H1 (cell line): ENCODE data around the gene MCCC1. TPM values are rescaled to one million over a fixed set of nuclear protein-coding genes. Genes with fewer than 3 reads are reported as not detected.

Source experiments
- CTCF ChIA-PET: fragments of 300-600 bp; sonication (Branson Sonifier 250); formaldehyde crosslinking; loops from one replicate; lab custom pipeline; 2021; ENCODE audit not compliant: partially characterized antibody; lab: Charles Lee
- POLR2A ChIA-PET: fragments of 300-600 bp; sonication (Branson Sonifier 250); formaldehyde crosslinking; loops from one replicate; lab custom pipeline; 2021; ENCODE audit warnings: inconsistent platforms; ENCODE audit not compliant: partially characterized antibody; lab: Charles Lee
- DNase-seq, 2 experiments: peaks; one replicate each; pipeline versions ENCODE4 v3.0.0 to v3.0.0-alpha.2; 2010 to 2022; ENCODE audit warnings: low spot score in 2 of 2, low read depth in 1 of 2, mixed read lengths in 1 of 2
- FAIRE-seq: peaks from 2 replicates; lab custom pipeline; 2011; peaks lifted over from hg19 to GRCh38; lab: Jason Lieb, UNC
- H2AFZ ChIP-seq: 2 replicates; pipeline ENCODE4 v1.8.1; 2012; ENCODE audit warnings: low read length, inconsistent platforms
- H2AK5ac ChIP-seq: 2 replicates; pipeline ENCODE4 v1.6.1; 2013; ENCODE audit warnings: low read depth, low read length
- H2BK120ac ChIP-seq: replicated peaks from 2 replicates; pipeline ENCODE3; 2013; ENCODE audit warnings: low read depth, low read length, inconsistent platforms
- H2BK12ac ChIP-seq: 2 replicates; pipeline ENCODE4 v1.6.1; 2013; ENCODE audit warnings: low read depth, low read length
- H2BK15ac ChIP-seq: 2 replicates; pipeline ENCODE4 v1.6.1; 2013; ENCODE audit warnings: low read length
- H2BK20ac ChIP-seq: 2 replicates; pipeline ENCODE4 v1.6.1; 2013; ENCODE audit warnings: low read length
- H2BK5ac ChIP-seq: 2 replicates; pipeline ENCODE4 v1.6.1; 2013; ENCODE audit warnings: low read depth, low read length
- H3K14ac ChIP-seq: 2 replicates; pipeline ENCODE4 v1.6.1; 2013; ENCODE audit warnings: inconsistent platforms; ENCODE audit not compliant: insufficient read length
- H3K18ac ChIP-seq: 2 replicates; pipeline ENCODE4 v1.6.1; 2013; ENCODE audit warnings: low read length; ENCODE audit errors: extremely low read depth
- H3K23ac ChIP-seq: 2 replicates; pipeline ENCODE4 v1.6.1; 2013; ENCODE audit warnings: inconsistent platforms; ENCODE audit not compliant: insufficient read length
- H3K23me2 ChIP-seq: 2 replicates; pipeline ENCODE4 v1.6.1; 2013; ENCODE audit warnings: low read depth, low read length
- H3K27ac ChIP-seq: 2 replicates; pipeline ENCODE4 v1.6.1; 2011; ENCODE audit warnings: low read depth, low read length, inconsistent platforms
- H3K27me3 ChIP-seq, 4 experiments: replicated peaks in 1 of 4; 1 replicate in 1 of 4; 2 replicates in 3 of 4; pipeline versions ENCODE4 v1.6.1 to v1.8.1; 2011 to 2013; ENCODE audit warnings: low read length in 3 of 4, mild to moderate bottlenecking in 3 of 4, inconsistent platforms in 2 of 4, mixed read lengths in 2 of 4, moderate library complexity in 1 of 4; ENCODE audit not compliant: control insufficient read depth in 3 of 4, insufficient read depth in 3 of 4; ENCODE audit errors: extremely low read depth in 1 of 4
- H3K36me3 ChIP-seq, 4 experiments: 2 replicates each; pipeline versions ENCODE4 v1.6.1 to v1.8.1; 2011 to 2013; ENCODE audit warnings: mild to moderate bottlenecking in 4 of 4, low read length in 3 of 4, moderate library complexity in 2 of 4, control low read depth in 1 of 4, inconsistent platforms in 1 of 4; ENCODE audit not compliant: insufficient read depth in 4 of 4, control insufficient read depth in 2 of 4
- H3K4ac ChIP-seq: replicated peaks from 2 replicates; pipeline ENCODE3; 2013; ENCODE audit warnings: low read length, low read depth, mixed read lengths, inconsistent platforms; ENCODE audit not compliant: insufficient read length
- H3K4me1 ChIP-seq, 4 experiments: replicated peaks in 1 of 4; 1 replicate in 1 of 4; 2 replicates in 3 of 4; pipeline versions ENCODE4 v1.6.1 to v1.8.1; 2011 to 2013; ENCODE audit warnings: low read length in 3 of 4, inconsistent platforms in 2 of 4, mixed read lengths in 1 of 4; ENCODE audit not compliant: insufficient read depth in 4 of 4, control insufficient read depth in 3 of 4
- H3K4me2 ChIP-seq, 2 experiments: 2 replicates each; pipeline versions ENCODE4 v1.6.1 to v1.8.1; 2011 to 2013; ENCODE audit warnings: low read depth in 2 of 2, low read length in 2 of 2, control low read depth in 1 of 2, inconsistent platforms in 1 of 2, mild to moderate bottlenecking in 1 of 2; ENCODE audit not compliant: insufficient read depth in 1 of 2
- H3K4me3 ChIP-seq, 4 experiments: fragments of 200-600, 300-600 bp in 1 of 4; sonication (generic), shearing (Covaris generic), sonication (Bioruptor Twin) in 1 of 4; 2 replicates each; pipeline versions ENCODE4 v1.5.1 to v1.8.1; 2011 to 2016; ENCODE audit warnings: low read length in 4 of 4, low read depth in 3 of 4, control low read depth in 2 of 4, inconsistent platforms in 2 of 4, mild to moderate bottlenecking in 2 of 4, mixed read lengths in 1 of 4, moderate library complexity in 1 of 4; ENCODE audit not compliant: insufficient read depth in 2 of 4; ENCODE audit errors: extremely low read depth in 1 of 4
- H3K56ac ChIP-seq: replicated peaks from 2 replicates; pipeline ENCODE3; 2013; ENCODE audit warnings: low read depth, mild to moderate bottlenecking, mixed read lengths, low read length, inconsistent platforms; ENCODE audit not compliant: insufficient read length
- H3K79me1 ChIP-seq: 2 replicates; pipeline ENCODE4 v1.6.1; 2013; ENCODE audit warnings: low read depth, low read length, control low read depth
- H3K79me2 ChIP-seq, 2 experiments: 2 replicates each; pipeline versions ENCODE4 v1.6.1 to v1.8.1; 2012 to 2013; ENCODE audit warnings: low read length in 2 of 2, mild to moderate bottlenecking in 2 of 2, inconsistent platforms in 1 of 2; ENCODE audit not compliant: insufficient read depth in 2 of 2, control insufficient read depth in 1 of 2
- H3K9ac ChIP-seq, 4 experiments: replicated peaks in 1 of 4; 1 replicate in 1 of 4; 2 replicates in 3 of 4; pipeline versions ENCODE4 v1.6.1 to v1.8.1; 2011 to 2013; ENCODE audit warnings: low read depth in 3 of 4, low read length in 3 of 4, control low read depth in 2 of 4, mild to moderate bottlenecking in 2 of 4, moderate library complexity in 2 of 4, inconsistent platforms in 1 of 4; ENCODE audit errors: extremely low read depth in 1 of 4
- H3K9me3 ChIP-seq, 2 experiments: 2 replicates each; pipeline versions ENCODE4 v1.6.1 to v1.8.1; 2012 to 2013; ENCODE audit warnings: mild to moderate bottlenecking in 2 of 2, moderate library complexity in 2 of 2, control low read depth in 1 of 2, inconsistent platforms in 1 of 2, low read depth in 1 of 2, low read length in 1 of 2, mixed read lengths in 1 of 2; ENCODE audit not compliant: insufficient read depth in 2 of 2
- H4K20me1 ChIP-seq, 2 experiments: replicated peaks in 1 of 2; 2 replicates each; pipeline versions ENCODE3 to v1.8.1; 2011 to 2013; ENCODE audit warnings: inconsistent platforms in 2 of 2, low read length in 2 of 2, mild to moderate bottlenecking in 1 of 2; ENCODE audit not compliant: insufficient read depth in 2 of 2, control insufficient read depth in 1 of 2
- H4K5ac ChIP-seq: 2 replicates; pipeline ENCODE4 v1.6.1; 2013; ENCODE audit warnings: low read length, low read depth, mixed read lengths, inconsistent platforms; ENCODE audit not compliant: insufficient read length
- H4K8ac ChIP-seq: 2 replicates; pipeline ENCODE4 v1.8.0; 2013; ENCODE audit warnings: mild to moderate bottlenecking, moderate library complexity, low read length, inconsistent platforms; ENCODE audit not compliant: insufficient read depth; ENCODE audit errors: extremely low read depth
- H4K91ac ChIP-seq: replicated peaks from 2 replicates; pipeline ENCODE3; 2013; ENCODE audit warnings: low read length, mixed read lengths, inconsistent platforms; ENCODE audit not compliant: insufficient read length
- SIRT6 ChIP-seq: IDR thresholded peaks from one replicate; pipeline ENCODE4 v1.7.1; 2012; ENCODE audit warnings: low read length, inconsistent platforms
- WGBS, 2 experiments: shearing (Covaris generic) in 1 of 2; methylation state at CpG; one replicate each; pipeline versions ENCODE4 v1.1.6 to v1.1.7; 2013 to 2015; ENCODE audit warnings: low lambda C conversion rate in 2 of 2, mixed read lengths in 2 of 2, inconsistent platforms in 1 of 2, low coverage in 1 of 2, missing lambda C conversion rate in 1 of 2; ENCODE audit not compliant: insufficient replicate concordance in 2 of 2, insufficient coverage in 1 of 2, insufficient read length in 1 of 2; ENCODE audit errors: extremely low coverage in 1 of 2, missing lambda C conversion rate in 1 of 2; 5-methylcytosine and 5-hydroxymethylcytosine counted together
- polyA plus RNA-seq, 7 experiments: library from polyadenylated mRNA; depleted of rRNA in 3 of 7; stranded (reverse) in 5 of 7; unstranded in 2 of 7; fragments of >200 nt in 5 of 7; fragments of 200-250 nt in 2 of 7; gene quantifications; 1 replicate in 5 of 7; 2 replicates in 1 of 7; 4 replicates in 1 of 7; pipeline versions ENCODE4 v1.2.1 to v1.2.3, GENCODE V29; 2011 to 2013; ENCODE audit warnings: missing spikeins in 2 of 7, mixed read lengths in 2 of 7
- total RNA-seq: library from RNA; stranded (reverse); fragmentation: NEBNext Ultra II Directional; extraction: Animal tissue kit (Norgen Biotek cat#: 25700); gene quantifications from 2 replicates; pipeline ENCODE4 v1.2.1, GENCODE V29; 2021

MCCC1 gene
- total and polyA plus RNA-seq, 2 of the 8 experiments (the other 6 are each of a cell fraction or from before 2014, with no cell fraction given) = 10.8 to 21.5 TPM

- CTCF ChIA-PET = interaction anchor here (0.6 kb wide), 1 partner anchor 1313 kb away, joined by 3 read pairs; no protein-coding TSS in a partner anchor
These were observed 113.3 kb downstream of the MCCC1 start for GRCh38 chr3:182986021-182986420.

More at GRCh38 chr3:182986021-182986420, 113.3 kb downstream of the MCCC1 start:
- 88% methylated on average over 6 of the region's 6 CpGs; no CpG with 5 or more reads in 1 of the 2 experiments for WGBS, 2 experiments
- no peak overlapping the region for H4K8ac ChIP-seq
- no peak overlapping the region for H2BK120ac ChIP-seq
- FAIRE-seq (no peak), DNase-seq (no peak)
- no peak overlapping the region for H3K18ac ChIP-seq
- no peak for TF ChIP-seq SIRT6
- no peak overlapping the region for H2AK5ac ChIP-seq
- no peak overlapping the region for H3K27ac ChIP-seq
- no peak overlapping the region for H2BK15ac ChIP-seq
- no peak overlapping the region for H3K4me2 ChIP-seq
- H3K79me1 ChIP-seq = no peaks in the 10 kb centered on the region
- POLR2A ChIA-PET = no interaction called here
- H3K14ac ChIP-seq = no peak overlapping the region
- peaks cover 2% of the 10 kb centered on the region; the same call in 1 of the 2 replicates for H3K23me2 ChIP-seq
- H3K56ac ChIP-seq = no peak overlapping the region
- no peaks in the 10 kb centered on the region for H3K27me3 ChIP-seq
- H3K9ac ChIP-seq = no peak overlapping the region
- no peak overlapping the region for H2BK5ac ChIP-seq
- H3K9me3 ChIP-seq = no peaks in the 10 kb centered on the region
- no peak overlapping the region for H3K4ac ChIP-seq
- no peaks in the 10 kb centered on the region for H4K20me1 ChIP-seq
- H3K36me3 ChIP-seq = no peaks in the 10 kb centered on the region
- H3K79me2 ChIP-seq = no peaks in the 10 kb centered on the region
- no peak overlapping the region for H2BK20ac ChIP-seq
- no peak overlapping the region for H4K5ac ChIP-seq
- peaks cover 0 to 4% (median 0%) of the 10 kb centered on the region in 4 experiments; a peak in 1 of 7 replicates for H3K4me1 ChIP-seq
- no peak overlapping the region for H4K91ac ChIP-seq
- H2BK12ac ChIP-seq = no peak overlapping the region
- no peak overlapping the region for H2AFZ ChIP-seq
- no peak overlapping the region for H3K23ac ChIP-seq
- H3K4me3 ChIP-seq = no peak overlapping the region
